ENCODE data around the gene RPLP2.
A peak's percentile ranks its signal among the peaks of the same experiment; 100 is the strongest.

RPLP2 gene

DNA sequence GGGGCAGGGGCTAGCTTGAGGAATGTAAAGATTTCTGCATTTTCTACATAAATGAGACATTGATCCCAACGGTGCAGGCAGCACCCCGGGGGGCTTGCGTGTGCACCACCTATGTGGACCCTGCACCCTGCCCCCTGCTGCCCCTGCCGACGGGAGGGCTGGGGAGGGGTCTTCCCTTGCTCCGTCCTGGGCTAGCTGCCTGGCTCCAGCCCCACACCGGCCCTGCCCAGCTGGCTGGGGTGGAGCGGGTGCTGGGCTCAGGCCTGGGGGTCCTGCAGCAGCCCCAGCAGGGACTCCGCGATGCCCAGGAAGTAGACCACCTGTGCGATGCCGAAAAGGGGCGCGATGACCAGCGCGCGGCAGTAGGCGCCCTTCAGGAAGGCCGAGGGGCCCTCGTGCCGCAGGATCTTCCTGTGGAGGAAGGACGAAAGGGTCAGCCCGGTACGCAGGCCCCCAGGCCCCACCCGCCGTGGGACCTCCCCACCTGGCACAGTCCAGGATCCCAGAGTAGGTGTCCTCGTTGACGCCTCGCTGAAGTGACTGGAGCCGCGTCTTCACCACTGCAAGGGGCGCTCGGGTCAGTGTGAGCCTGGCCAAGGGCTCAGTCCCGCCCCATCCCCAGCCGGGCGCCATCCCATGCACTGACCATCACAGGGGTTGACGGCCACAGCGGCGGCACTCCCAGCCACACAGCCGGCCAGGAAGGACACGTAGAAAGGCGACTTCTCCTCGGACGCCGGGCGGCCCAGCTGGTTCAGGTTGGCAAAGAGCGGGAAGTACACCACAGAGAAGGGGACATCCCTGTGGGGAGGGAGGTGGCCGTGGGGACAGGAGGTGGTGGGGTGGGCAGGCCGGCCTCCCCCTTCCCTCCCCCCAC is 17.9 kb upstream of the RPLP2 start:
- no peak for DNase-seq (ENCODE audit: low read depth in 2 of 2)

- no peak for DNase-seq (ENCODE audit: low read depth in 2 of 2)
Observed at GRCh38 chr11:792535-792821, 17.3 kb upstream of the RPLP2 start.

DNA sequence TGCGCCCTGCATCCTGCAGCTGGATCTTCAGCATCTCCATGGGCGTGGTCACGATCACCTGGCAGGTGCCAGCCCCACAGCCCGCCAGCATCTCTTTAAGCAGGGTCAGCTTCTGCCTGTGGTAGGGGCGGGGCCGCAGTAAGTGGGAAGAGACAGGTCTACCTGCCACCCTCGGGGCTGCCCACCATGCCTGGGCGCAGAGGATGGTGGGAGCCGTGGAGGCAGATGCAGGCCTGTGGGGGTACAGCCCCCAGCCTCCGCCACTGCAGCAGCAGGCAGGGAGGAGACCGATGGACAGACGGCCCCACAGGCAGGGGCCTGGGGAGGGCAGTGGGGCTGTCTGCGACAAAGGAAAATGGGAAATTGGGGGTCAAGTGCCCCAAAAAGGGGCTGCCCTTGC is 16.9 kb upstream of the RPLP2 start:
- DNase-seq (ENCODE audit: low read depth in 2 of 2) = no peak

GRCh38 chr11:793556-793955 is 16.2 kb upstream of the RPLP2 start:
- no peak for DNase-seq (ENCODE audit: low read depth in 2 of 2)

DNA sequence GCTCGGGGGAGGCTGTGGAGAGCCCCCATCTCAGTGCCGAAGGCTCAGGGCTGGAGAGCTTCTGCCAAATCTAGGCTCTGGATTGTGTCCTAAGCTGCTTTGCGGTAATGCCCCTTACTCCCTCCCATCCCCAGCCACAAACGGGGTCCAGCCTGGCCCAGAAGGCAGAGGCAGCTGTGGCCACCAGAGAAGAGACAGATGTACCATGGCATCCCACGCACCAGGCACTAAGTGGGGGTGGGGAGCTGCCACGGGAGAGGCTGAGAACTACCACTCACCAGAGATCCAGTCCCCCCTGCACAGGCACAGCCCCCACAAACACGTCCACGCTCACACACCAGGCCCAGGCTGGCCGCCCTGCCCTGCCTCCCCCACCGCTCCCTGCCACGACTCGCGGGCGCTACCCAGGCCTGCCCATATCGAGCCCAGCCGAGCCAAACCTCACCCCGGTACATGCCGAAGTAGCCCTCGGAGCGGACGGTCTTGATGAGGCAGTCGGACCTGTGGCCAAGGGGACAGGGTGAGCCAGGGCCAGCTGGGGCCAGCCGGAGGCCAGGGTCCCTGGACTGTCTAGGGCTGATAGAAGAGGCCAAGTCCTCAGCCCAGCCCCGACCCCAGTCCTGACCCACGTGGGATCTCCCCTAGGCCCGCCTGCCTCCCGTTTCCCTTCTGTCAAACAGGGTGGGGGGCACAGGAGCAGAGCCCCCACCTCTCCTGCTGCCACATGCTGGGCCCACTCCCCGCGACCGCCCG is 15.6 kb upstream of the RPLP2 start:
- DNase-seq (ENCODE audit: low read depth in 2 of 2) = no peak

DNA sequence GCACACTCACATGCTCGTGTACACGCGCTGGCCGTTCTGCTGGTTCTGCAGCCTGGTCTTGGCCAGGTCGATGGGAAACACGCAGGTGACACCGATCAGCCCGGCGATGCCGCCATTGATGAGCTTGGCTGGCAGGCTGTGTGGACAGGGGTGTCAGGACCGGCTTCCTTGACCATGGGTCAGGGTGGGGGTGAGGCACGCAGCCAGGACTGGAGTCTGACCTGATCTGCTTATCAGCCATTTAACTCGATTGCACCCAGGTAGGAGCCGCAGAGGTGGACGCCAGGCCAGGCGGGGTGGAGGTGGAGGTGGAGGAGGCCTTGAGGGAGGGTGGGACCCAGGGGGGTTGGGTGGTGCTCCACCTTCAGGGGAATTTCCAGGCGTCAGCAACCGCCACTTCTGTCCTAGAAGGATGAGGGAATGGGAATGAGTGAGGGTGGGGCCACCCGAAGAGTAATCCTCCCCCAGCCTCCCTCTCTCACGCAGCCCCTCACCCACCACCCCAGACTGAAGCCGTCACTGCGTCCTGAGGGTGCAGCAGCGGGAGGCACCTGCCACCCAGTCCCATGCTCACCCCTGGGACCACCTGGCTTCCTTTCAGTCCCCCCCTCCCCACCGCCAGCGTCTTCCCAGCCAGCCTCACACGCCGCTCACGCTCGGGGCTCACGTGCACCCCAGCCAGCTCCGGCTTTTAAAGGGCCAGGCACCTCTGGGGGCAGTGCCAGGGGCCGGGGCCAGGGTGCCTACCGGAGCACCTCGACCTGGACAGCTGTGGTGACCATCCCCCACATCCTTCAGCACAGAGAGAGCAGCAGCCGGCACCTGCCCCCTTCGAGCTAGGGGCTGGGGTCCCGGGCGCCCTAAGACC is 14.8 kb upstream of the RPLP2 start:
- DNase-seq (ENCODE audit: low read depth in 2 of 2) = no peak

DNA sequence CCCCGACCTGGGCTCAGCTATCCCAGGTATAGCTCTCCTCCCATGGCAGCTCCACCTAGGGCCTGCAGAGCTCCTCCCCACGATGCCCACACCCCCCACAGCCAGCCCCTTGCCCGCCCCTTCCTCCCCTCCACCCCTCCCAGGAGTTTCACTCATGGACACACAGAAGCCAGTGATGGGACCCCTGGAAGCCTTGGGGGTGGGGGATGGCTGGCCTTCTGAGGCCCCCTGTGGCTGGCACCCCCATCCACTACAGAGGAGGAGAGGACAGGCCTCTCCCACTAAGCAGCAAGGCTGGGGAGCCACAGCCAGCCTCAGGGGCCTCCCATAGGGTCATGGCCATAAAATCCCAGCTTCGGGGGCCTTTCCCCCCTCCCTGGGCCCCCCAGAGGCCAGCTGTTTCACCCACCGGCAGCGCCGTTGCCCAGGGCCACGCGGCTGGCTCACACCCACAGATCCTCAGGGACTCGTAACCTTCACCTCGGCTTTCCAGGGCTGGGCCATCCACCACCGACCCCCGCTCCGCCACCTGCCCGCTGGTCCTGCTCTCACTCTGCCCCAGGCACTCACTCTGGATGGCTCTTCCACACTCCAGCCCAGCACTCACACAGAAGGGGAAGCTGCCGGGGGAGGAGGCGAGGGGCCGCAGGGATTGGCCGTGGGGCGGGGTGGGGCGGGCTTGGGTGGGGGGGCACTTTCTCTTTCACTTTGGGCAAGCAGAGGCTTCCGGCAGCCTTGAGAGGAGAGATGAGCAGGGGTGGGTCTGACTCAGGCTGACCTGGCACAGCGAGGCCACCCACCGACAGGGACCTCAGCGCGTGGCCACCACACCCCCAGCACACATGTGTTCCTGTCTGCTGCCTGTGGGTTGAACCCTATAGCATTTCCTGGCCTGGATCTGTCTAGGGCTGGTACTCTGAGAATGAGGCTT is 13.9 kb upstream of the RPLP2 start:
- peak in 1 of 2 experiments; percentile 36 for DNase-seq (ENCODE audit: low read depth in 2 of 2)

- DNase-seq (ENCODE audit: low read depth in 2 of 2) = no peak
Observed at GRCh38 chr11:796565-797295, 13.0 kb upstream of the RPLP2 start.

DNA sequence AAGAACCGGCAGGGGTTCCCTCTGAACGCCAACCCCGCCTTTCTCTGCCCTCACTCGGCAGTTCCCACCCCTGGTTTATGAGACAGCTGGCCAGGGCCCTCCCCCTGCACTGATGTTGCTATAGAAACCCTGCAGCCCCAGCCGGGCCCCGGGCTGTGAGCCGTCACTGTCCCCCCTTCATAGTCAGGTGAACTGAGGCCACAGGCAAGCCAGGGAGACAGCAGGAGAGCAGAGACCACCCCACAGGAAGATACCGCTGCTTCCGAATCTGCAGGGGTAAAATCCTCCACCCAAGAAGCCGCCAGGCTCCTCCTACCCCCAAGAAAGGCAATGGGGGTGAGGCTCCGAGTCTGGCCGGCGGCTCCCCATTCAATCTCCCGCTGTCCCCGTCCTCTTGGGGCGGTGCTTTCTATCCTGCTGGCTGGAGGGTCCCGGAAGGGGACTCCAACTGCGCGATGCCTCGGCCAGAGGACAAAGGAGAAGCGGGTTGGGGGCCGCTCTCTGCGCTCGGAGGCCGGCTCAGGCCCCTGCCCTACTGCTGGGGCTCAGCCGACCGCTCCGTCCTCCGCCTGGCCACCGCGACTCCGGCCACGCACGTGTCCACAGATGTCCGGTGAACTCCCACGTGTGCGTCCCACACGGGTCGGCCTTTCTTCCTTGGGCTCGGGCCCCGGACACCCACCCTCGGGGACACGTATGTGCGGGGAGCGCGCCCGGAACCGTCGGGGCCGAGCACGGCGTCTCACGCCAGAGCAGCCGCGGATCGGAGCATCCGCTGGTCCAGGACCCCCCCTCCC is 12.3 kb upstream of the RPLP2 start:
- peak in 1 of 2 experiments; percentile 62 for DNase-seq (ENCODE audit: low read depth in 2 of 2)

DNA sequence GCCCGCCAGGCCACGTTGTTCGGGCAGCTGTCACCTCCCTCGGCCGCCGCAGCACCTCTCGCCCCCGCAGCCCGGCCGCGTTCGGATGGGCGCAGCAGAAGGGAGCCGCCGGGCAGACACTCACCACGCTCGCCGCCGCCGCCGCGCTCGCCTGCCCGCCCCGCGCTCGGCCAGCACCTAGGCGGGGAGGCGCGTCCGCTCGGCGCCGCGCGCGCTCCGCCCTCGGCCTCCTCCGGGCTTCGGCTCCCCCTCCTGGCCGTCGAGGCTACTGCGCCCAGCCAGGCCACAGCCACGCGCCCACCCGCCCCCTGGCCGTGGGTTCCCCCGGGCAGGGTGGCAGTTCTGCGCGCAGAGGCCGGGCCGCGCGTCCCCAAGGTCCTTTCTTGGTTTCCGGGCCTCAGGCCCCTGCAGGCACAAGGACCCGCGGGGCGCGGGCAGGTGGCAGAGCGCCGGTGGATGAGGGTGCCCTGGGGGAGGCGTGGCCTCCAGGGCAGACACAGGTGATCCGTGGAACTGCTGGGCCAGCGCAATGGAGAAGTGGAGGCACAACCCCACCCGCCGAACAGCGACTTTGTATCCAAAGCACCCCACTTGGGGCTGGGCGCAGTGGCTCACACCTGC is 11.6 kb upstream of the RPLP2 start, which contains the start of gene SLC25A22:
SLC25A22 (minus strand) TSS at position 189 of the 621 bp plus-strand sequence. CDS start 3,275 bp downstream, outside the sequence.
- DNase-seq (ENCODE audit: low read depth in 2 of 2) = no peak

DNA sequence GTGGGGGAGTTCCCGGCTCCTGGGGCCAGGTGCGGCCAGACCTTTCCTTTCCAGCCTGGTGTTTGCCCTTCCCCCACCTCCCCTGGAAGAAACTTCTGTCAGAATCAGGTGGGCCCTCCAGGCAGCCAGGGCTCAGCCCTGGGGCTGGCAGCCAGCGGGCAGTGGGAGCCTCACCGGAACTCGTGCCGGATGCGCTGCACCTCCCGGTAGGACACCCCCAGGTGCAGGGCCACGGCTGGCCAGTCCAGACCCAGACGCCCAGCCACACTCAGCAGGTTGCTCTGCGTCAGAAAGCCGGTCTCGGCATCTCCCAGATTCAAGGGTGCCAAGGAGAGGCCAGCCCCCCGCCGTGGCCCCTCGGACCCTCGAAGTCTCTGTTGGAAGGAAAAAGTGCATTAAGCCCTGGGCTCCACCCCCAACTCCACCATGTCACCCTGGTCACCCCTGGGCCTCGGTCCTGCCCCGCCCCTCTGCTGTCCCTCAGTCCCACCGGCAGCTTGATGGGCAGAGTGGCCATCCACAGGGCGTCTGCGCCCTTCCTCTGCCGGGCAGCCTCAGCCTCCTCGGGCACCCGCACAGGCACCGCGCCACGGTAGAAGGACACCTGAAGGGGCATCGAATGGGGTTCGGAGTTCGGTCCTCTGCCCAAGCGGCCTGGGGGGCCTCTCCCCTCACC is 10.0 kb upstream of the RPLP2 start:
- no peak for DNase-seq (ENCODE audit: low read depth in 2 of 2)

DNA sequence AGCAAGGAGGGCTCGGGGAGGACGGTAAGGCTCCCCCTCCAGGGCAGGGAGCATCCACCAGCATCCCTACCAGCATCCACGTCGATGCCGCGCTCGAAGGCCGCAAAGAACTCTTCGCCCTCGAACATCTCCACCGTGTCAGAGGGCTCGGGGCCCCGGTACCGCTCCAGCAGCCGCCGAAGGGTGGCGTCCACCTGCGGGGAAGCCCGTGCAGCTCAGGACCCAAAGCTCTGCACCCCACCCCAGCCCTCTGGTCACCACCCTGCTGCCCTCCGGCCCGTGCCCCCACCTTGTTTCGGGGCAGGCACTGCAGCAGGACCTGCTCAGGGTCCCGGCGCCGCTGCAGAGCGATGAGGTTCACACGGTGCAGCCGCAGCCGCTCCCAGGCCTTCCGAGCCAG is 9.3 kb upstream of the RPLP2 start:
- no peak for DNase-seq (ENCODE audit: low read depth in 2 of 2)

GRCh38 chr11:801097-801780 is 8.5 kb upstream of the RPLP2 start:
- no peak for DNase-seq (ENCODE audit: low read depth in 2 of 2)

GRCh38 chr11:802018-802617 is 7.6 kb upstream of the RPLP2 start:
- DNase-seq (ENCODE audit: low read depth in 2 of 2) = no peak

- DNase-seq (ENCODE audit: low read depth in 2 of 2) = no peak
Observed at GRCh38 chr11:802693-803466, 6.9 kb upstream of the RPLP2 start.

DNA sequence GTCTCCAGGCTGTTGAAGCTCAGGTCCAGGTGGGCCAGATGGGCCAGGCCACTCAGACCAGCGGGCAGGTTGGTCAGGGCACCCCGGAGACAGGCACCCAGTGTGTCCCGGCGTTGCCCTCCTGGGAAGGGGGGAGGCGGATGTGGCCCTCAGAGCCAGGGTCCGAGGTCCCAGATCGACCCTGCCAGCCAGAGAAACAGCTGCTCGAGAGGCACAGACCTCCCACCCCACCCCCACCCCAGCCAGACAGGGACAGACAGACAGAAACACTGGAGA is 6.4 kb upstream of the RPLP2 start:
- DNase-seq (ENCODE audit: low read depth in 2 of 2) = no peak
